NCI-H526 (cell line): ENCODE results near the gene ZNF324.
A peak's percentile ranks its signal among the peaks of the same experiment; 100 is the strongest.
"Not testable (repeated sequence)": the region's sequence is repeated elsewhere in the genome, so short reads cannot be mapped to it uniquely, and the experiment has no call there.

Source experiments
- DNase-seq, 2 experiments: peaks; one replicate each; lab custom pipeline; 2025; lab: John Stamatoyannopoulos, UW

Gene ZNF324

GRCh38 chr19:58471736-58472135 lies 4.9 kb downstream of the ZNF324 start:
- DNase-seq: no peak

- DNase-seq: no peak
These were observed 6.9 kb downstream of the ZNF324 start for GRCh38 chr19:58473775-58474174.

- no peak for DNase-seq
These were observed 7.6 kb downstream of the ZNF324 start for GRCh38 chr19:58474291-58474996.

- no peak for DNase-seq
These were observed 8.3 kb downstream of the ZNF324 start for GRCh38 chr19:58474997-58475713.

GRCh38 chr19:58475714-58476497 lies 9.0 kb downstream of the ZNF324 start, which contains the start of gene ZNF446:
Gene ZNF446, plus strand, starts transcription at chr19:58476352. Its CDS starts 867 bp downstream, at chr19:58477219.
- DNase-seq: peak; percentile 93 to 98

DNA sequence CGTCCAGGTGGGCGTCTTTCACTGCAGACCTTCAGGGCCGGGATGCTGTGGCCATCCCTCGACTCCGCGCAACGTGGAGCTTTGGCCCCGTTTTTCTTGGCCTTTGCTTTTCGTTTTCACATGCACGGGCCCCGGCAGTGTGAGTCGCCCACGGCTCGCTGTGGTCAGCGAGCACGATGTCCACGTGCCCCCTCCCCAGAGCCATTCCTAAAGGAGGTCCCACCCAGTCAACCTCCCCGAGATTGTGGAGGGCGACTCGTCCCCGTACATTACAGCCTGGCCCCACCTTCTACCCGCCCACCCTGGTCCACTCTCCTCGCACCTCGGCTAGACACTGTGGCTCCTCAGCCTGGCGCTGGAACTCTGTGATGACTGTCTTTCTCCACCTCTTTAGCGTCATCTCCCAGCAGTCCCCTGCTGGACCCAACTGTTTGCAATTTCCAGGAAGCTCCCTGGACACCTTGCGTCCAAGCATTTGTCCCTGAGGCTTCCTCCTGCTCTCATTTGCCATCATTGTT lies 9.7 kb downstream of the ZNF324 start:
- DNase-seq: peak in 1 of 2 experiments; percentile 30

GRCh38 chr19:58477130-58477529 lies 10.2 kb downstream of the ZNF324 start:
- no peak for DNase-seq

DNA sequence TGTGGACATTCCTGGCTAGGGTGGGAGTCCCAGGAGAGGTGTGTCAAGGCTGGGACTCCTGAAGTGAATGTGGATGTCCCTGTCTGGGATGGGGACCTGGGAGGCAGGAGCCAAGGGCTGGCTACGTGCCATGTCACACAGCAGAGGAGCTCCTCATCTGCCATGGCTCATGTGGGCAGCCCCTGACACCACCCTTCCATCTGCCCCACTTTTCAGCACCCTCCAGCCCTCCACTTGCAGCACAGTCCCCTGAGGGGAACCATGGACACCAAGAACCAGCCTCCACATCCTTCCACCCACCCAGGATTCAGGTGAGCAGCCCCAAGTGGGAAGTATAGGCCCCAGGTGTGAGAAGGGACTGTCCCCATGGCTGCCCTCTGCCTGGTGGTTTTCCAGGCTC lies 11.0 kb downstream of the ZNF324 start:
- no peak for DNase-seq

GRCh38 chr19:58479303-58479702 lies 12.4 kb downstream of the ZNF324 start:
- no peak for DNase-seq

GRCh38 chr19:58479736-58480480 lies 13.0 kb downstream of the ZNF324 start:
- DNase-seq: no peak

DNA sequence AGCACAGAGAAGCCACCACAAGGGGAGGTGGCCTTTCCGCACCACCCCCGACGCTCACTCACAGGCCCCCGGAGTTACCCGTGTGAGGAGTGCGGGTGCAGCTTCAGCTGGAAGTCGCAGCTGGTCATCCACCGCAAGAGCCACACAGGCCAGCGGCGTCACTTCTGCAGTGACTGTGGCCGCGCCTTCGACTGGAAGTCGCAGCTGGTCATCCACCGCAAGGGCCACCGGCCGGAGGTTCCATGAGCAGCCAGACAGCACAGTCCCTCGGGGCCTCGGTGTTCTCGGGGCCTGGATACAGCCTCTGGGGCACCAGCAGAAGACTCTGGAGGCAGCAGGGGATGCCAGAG lies 13.6 kb downstream of the ZNF324 start:
- DNase-seq: no peak

DNA sequence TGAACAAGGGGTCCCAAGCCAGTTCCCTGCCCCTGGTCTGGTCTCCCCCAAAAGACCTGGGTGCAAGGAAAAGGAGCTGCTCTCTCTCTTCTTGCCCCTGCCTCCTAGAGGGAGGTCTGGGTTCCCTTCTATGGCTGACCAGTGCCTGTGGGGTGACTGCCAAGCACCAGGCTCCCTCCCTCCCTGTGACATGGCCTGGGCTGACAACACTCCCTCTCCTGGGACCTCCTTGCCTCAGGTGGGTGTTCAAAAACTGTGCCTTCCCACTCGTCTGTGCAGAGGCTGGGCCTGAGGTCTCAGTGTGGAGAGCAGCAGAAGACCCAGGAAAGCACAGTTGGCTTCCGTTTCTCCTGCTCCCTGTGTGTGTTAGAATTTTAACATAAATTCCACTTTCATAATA lies 14.0 kb downstream of the ZNF324 start:
- no peak for DNase-seq

DNA sequence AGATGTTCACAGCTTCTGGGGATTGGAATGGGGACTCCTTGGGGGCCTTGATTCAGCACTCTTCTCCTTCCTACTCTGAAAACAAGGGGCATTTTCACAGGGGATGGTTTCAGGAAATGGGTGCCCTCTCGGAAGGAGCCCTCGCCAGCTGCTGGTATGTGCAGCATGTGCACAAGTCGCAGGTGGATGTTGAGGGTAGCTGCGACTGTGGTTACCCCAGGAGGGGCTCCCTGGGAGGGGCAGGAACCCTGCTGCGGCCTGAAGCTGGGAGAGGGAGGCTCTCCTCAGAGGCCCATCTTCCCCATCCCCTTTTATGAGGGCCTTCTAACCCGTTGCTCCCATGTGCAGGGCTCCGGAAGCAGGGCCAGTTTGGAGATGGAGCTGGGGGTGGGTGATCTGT lies 15.5 kb downstream of the ZNF324 start:
- DNase-seq: no peak

- DNase-seq: no peak
These were observed 16.9 kb downstream of the ZNF324 start for GRCh38 chr19:58483776-58484175.

DNA sequence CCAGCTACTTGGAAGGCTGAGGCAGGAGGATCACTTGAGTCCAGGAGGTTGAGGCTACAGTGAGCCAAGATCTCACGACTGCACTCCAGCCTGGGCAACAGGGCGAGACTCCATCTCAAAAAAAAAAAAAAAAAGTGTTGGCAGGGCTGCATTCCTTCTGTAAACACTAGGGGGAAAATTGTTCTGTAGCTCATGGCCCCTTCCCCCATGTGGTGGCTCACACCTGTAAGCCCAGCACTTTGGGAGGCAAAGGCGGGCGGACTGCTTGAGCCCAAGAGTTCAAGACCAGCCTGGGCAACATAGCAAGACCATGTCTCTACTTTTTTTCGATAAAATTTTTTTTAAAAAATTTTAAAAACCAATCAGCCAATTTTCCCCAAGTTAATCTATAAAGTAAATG lies 17.5 kb downstream of the ZNF324 start:
- not testable (repeated sequence) for DNase-seq

DNA sequence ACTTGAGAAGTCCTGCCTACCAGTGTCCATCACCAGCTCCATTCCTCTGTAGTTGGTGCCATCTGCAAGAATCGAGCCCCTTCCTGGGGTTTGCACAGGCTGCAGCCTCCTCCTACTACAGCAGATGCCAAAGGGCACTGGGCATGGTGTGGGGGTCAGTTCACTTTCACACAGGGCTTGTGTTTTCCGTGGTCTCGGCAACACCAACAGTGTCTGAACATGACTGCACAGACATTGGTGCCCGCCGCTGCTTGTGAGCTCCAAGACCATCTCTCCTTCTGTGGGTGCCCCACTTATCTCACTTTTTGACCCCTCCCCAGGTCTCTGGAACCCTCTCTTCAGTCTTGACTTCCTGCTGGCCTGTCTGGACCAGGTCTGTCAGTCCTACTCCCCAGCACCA lies 24.5 kb downstream of the ZNF324 start:
- DNase-seq: no peak

DNA sequence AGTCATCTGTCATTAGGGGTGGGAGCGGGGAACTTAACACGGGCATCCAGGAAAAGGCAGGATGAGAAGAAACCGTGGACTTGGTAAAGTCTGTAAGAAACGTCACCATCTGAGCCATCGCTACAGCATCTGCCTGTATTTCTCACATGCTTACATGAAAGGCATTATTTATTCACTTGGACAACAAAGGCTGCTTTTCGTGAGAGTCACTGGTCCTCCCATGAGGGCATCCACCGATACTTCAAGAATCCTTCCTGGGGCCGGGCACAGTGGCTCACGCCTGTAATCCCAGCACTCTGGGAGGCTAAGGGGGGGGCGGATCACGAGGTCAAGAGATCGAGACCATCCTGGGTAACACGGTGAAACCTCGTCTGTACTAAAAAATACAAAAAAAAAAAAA lies 25.4 kb downstream of the ZNF324 start:
- DNase-seq: no peak

- no peak for DNase-seq
These were observed 30.8 kb downstream of the ZNF324 start for GRCh38 chr19:58497634-58498170.

GRCh38 chr19:58498316-58499020 lies 31.6 kb downstream of the ZNF324 start:
- DNase-seq: no peak

GRCh38 chr19:58499021-58499927 lies 32.4 kb downstream of the ZNF324 start:
- peak; percentile 98 to 99 for DNase-seq
